Heart right ventricle (tissue), 16 donors: ENCODE measurements around the gene WIPF2. TPM values are rescaled to one million over a fixed set of nuclear protein-coding genes. Genes with fewer than 3 reads are reported as not detected.

Experiments
- ATAC-seq, 8 donors: fragments of 200-7000 bp; cut with Tn5 transposase; one replicate each; pipeline ENCODE4 v1.9.1; 2020; ENCODE audit warnings: mild to moderate bottlenecking in 8 of 8, moderate library complexity in 8 of 8, moderate number of reproducible peaks in 1 of 8
- DNase-seq, 2 donors: peaks; one replicate each; pipeline ENCODE4 v3.0.0-alpha.2; 2020
- H3K27ac ChIP-seq, 10 donors: fragments of 200-600 bp; sonication (generic) in 2 of 10; one replicate each; pipeline versions ENCODE4 v1.5.0 to v1.8.0; 2020 to 2022; ENCODE audit warnings: mild to moderate bottlenecking in 3 of 10
- H3K27me3 ChIP-seq, 7 donors: fragments of 200-600 bp; one replicate each; pipeline ENCODE4 v1.8.0; 2021 to 2022; ENCODE audit warnings: mild to moderate bottlenecking in 2 of 7
- H3K36me3 ChIP-seq, 9 donors: fragments of 200-600 bp; sonication (generic) in 1 of 9; one replicate each; pipeline versions ENCODE4 v1.5.0 to v1.8.0; 2020 to 2022; ENCODE audit warnings: mild to moderate bottlenecking in 2 of 9
- H3K4me1 ChIP-seq, 9 donors: fragments of 200-600 bp; sonication (generic) in 1 of 9; one replicate each; pipeline versions ENCODE4 v1.5.0 to v1.8.0; 2020 to 2022; ENCODE audit warnings: mild to moderate bottlenecking in 4 of 9
- H3K4me3 ChIP-seq, 10 donors: fragments of 200-600 bp; sonication (generic) in 2 of 10; one replicate each; pipeline versions ENCODE4 v1.5.0 to v1.8.0; 2020 to 2022; ENCODE audit warnings: mild to moderate bottlenecking in 7 of 10, moderate library complexity in 2 of 10
- H3K9me3 ChIP-seq, 11 donors: fragments of 200-600 bp in 10 of 11; sonication (generic) in 2 of 11; one replicate each; pipeline versions ENCODE4 v1.5.0 to v1.8.0; 2013 to 2022; ENCODE audit warnings: mild to moderate bottlenecking in 2 of 11, control low read depth in 1 of 11, moderate library complexity in 1 of 11
- CTCF ChIP-seq, 9 donors: fragments of 200-600 bp; sonication (generic) in 2 of 9; IDR thresholded peaks; one replicate each; pipeline versions ENCODE4 v1.5.0 to v1.8.0; 2021 to 2022; ENCODE audit warnings: antibody characterized with exemption in 9 of 9, mild to moderate bottlenecking in 5 of 9, moderate library complexity in 1 of 9
- WGBS, 2 donors: extraction: QIAGEN DNeasy Blood & Tissue Kit; methylation state at CpG; one replicate each; pipeline ENCODE4 v1.1.7; 2013; ENCODE audit warnings: inconsistent platforms in 1 of 2; 5-methylcytosine and 5-hydroxymethylcytosine counted together
- intact Hi-C, 10 donors: fragments of 100-400 bp; cut with DNase I; formaldehyde crosslinking; loops; one replicate each; pipeline versions ENCODE4 v1.11.1 to v1.14.2; 2022
- polyA plus RNA-seq, 2 donors: library from polyadenylated mRNA; stranded (reverse); fragments of 200-250 nt; gene quantifications; one replicate each; pipeline ENCODE4 v1.2.3, GENCODE V29; 2013
- total RNA-seq, 10 donors: library from RNA; stranded (reverse); fragmentation: NEBNext Ultra II Directional in 3 of 10; extraction: Animal tissue kit (Norgen Biotek cat#: 25700) in 3 of 10; gene quantifications; one replicate each; pipeline versions ENCODE4 v1.2.1 to v1.2.4, GENCODE V29; 2021 to 2023
- donor health status: Arrhythmogenic right ventricular cardiomyopathy.
- donor health status: ischemic (EF 13 %, LVEDD 7.1; RV severe dilation, severe dysfunction).
- donor health status: healthy with polysubstance abuse.
- donor health status: DM: no; HTN: yes; CAD: no.
- donor health status: DM: no; HTN: no; CAD: no.
- donor health status: ischemic (EF 25% LVEDD 6.9; RV normal size, moderate dysfunction).
- donor health status: ischemic (EF 25% LVEDD 5.7; RV mildly dilated, moderate dysfunction).
- donor health status: healthy.
- donor health status: DM: yes; HTN: yes; CAD: no.
- donor health status: Ischemic cardiomyopathy.
- donor health status: ischemic (EF 35%, LVEDD 5.7; RV mildly dilated, moderate dysfunction).
- donor health status: nonischemic (EF 11% LVEDD 7.7; RV severe dilation, severe dysfunction).
- donor health status: DM: yes; HTN: yes; CAD: no.
- donor health status: PGD.
- donor health status: ischemic (EF 29% LVEDD 5.4; RV normal size, mild dysfunction).
- donor health status: nonischemic (EF 23%, LVEDD 6.1; RV moderate dilation, normal function).

Gene WIPF2
- total and polyA plus RNA-seq, 12 donors, result 5.1 to 16.0 (median 12.5) TPM

- no peak for TF ChIP-seq CTCF (IDR thresholded peaks at IDR 0.05)
- H3K4me3 ChIP-seq, result peak overlapping the region in 8 of 10 donors; percentile 84 to 100 (median 98)
- no peak for ATAC-seq
- intact Hi-C loops, result loop anchor here in 3 of 10 donors (2.0 kb wide), 3 partner anchors 21 to 27 kb away; no protein-coding TSS in a partner anchor
- no peaks in the 10 kb centered on the region for H3K9me3 ChIP-seq
- peak in 1 of 2 donors; percentile 54 for DNase-seq
- H3K4me1 ChIP-seq, result peaks cover 60 to 96% (median 89%) of the 10 kb centered on the region in 9 donors
- no peaks in the 10 kb centered on the region for H3K36me3 ChIP-seq
- H3K27me3 ChIP-seq, result no peaks in the 10 kb centered on the region
- WGBS, 2 donors, result 50 to 51% methylated on average over 11 of the region's 11 CpGs
- H3K27ac ChIP-seq, result peak overlapping the region in 9 of 10 donors; percentile 94 to 98 (median 97)
Observed at GRCh38 chr17:40319651-40320540, 100.8 kb downstream of the WIPF2 start.

GRCh38 chr17:40320756-40321523 is 101.8 kb downstream of the WIPF2 start:
- H3K4me3 ChIP-seq, result peak overlapping the region in 8 of 10 donors; percentile 34 to 99 (median 89)
- DNase-seq (peak; percentile 69 to 85), ATAC-seq (peak in 7 of 8 donors; percentile 2 to 26 (median 7))
- intact Hi-C loops, result loop anchor here in 1 of 10 donors (2.0 kb wide), 1 partner anchor 22 kb away; no protein-coding TSS in a partner anchor
- no peaks in the 10 kb centered on the region for H3K9me3 ChIP-seq
- WGBS, 2 donors, result 16 to 18% methylated on average over 19 of the region's 19 CpGs
- H3K27ac ChIP-seq, result peak overlapping the region; percentile 94 to 98 (median 96)
- TF ChIP-seq CTCF (IDR thresholded peaks at IDR 0.05), result no peak
- H3K4me1 ChIP-seq, result peaks cover 62 to 96% (median 91%) of the 10 kb centered on the region in 9 donors
- H3K27me3 ChIP-seq, result no peaks in the 10 kb centered on the region
- no peaks in the 10 kb centered on the region for H3K36me3 ChIP-seq

GRCh38 chr17:40321524-40321929 is 102.4 kb downstream of the WIPF2 start:
- TF ChIP-seq CTCF (IDR thresholded peaks at IDR 0.05), result no peak
- no peak for ATAC-seq
- H3K27ac ChIP-seq, result peak overlapping the region; percentile 94 to 98 (median 96)
- peak overlapping the region in 9 of 10 donors; percentile 34 to 99 (median 89) for H3K4me3 ChIP-seq
- DNase-seq, result no peak
- no peaks in the 10 kb centered on the region for H3K9me3 ChIP-seq
- 20 to 27% methylated on average over 4 of the region's 4 CpGs for WGBS, 2 donors
- peaks cover 62 to 96% (median 91%) of the 10 kb centered on the region in 9 donors for H3K4me1 ChIP-seq
- intact Hi-C loops, result loop anchor here in 1 of 10 donors (2.0 kb wide), 1 partner anchor 21 kb away; no protein-coding TSS in a partner anchor
- no peaks in the 10 kb centered on the region for H3K36me3 ChIP-seq
- no peaks in the 10 kb centered on the region for H3K27me3 ChIP-seq

GRCh38 chr17:40321961-40322357 is 102.9 kb downstream of the WIPF2 start:
- ATAC-seq, result peak in 5 of 8 donors; percentile 6 to 46 (median 36)
- TF ChIP-seq CTCF (IDR thresholded peaks at IDR 0.05), result no peak
- 0% methylated on average over 4 of the region's 4 CpGs for WGBS, 2 donors

More at GRCh38 chr17:40321961-40322357, 102.9 kb downstream of the WIPF2 start:
- H3K36me3 ChIP-seq, result no peaks in the 10 kb centered on the region
- intact Hi-C loops, result loop anchor here in 1 of 10 donors (2.0 kb wide), 1 partner anchor 21 kb away; no protein-coding TSS in a partner anchor
- no peaks in the 10 kb centered on the region for H3K27me3 ChIP-seq
- H3K27ac ChIP-seq, result peak overlapping the region; percentile 94 to 98 (median 96)
- no peaks in the 10 kb centered on the region for H3K9me3 ChIP-seq
- peaks cover 63 to 96% (median 91%) of the 10 kb centered on the region in 9 donors for H3K4me1 ChIP-seq
- H3K4me3 ChIP-seq, result peak overlapping the region; percentile 34 to 99 (median 86)
- DNase-seq, result peak; percentile 75 to 80
